NCI-H226 (cell line): Measurements from ENCODE around the gene CNOT1.

Source experiments
- DNase-seq: peaks from one replicate; pipeline ENCODE4 v3.0.0-alpha.2; 2015

CNOT1 gene

GRCh38 chr16:58515125-58515870 is 114.3 kb downstream of the CNOT1 start, which contains the start of gene SETD6:
TSS of gene SETD6 (plus strand) at chr16:58515517. CDS start at chr16:58515538, 21 bp downstream.
- peak; percentile 81 for DNase-seq

- no peak for DNase-seq
Measured at GRCh38 chr16:58513874-58514273, 115.8 kb downstream of the CNOT1 start.

- DNase-seq: no peak
Measured at GRCh38 chr16:58511933-58512815, 117.5 kb downstream of the CNOT1 start.

GRCh38 chr16:58510776-58511628 is 118.6 kb downstream of the CNOT1 start:
- no peak for DNase-seq

- no peak for DNase-seq
Measured at GRCh38 chr16:58510097-58510775, 119.4 kb downstream of the CNOT1 start.

- no peak for DNase-seq
Measured at GRCh38 chr16:58509256-58510096, 120.2 kb downstream of the CNOT1 start.

- no peak for DNase-seq
Measured at GRCh38 chr16:58508671-58509251, 120.9 kb downstream of the CNOT1 start.

GRCh38 chr16:58507963-58508670 is 121.5 kb downstream of the CNOT1 start:
- no peak for DNase-seq

GRCh38 chr16:58507195-58507962 is 122.2 kb downstream of the CNOT1 start:
- DNase-seq: no peak

- DNase-seq: no peak
Measured at GRCh38 chr16:58506241-58507194, 123.1 kb downstream of the CNOT1 start.

GRCh38 chr16:58503863-58504688 is 125.5 kb downstream of the CNOT1 start:
- no peak for DNase-seq

- DNase-seq: no peak
Measured at GRCh38 chr16:58503166-58503862, 126.3 kb downstream of the CNOT1 start.

- DNase-seq: no peak
Measured at GRCh38 chr16:58502217-58502921, 127.3 kb downstream of the CNOT1 start.

GRCh38 chr16:58501242-58502131 is 128.1 kb downstream of the CNOT1 start:
- no peak for DNase-seq
